GM18505 (cell line): ENCODE results near the gene FNBP1.

Experiments used
- ATAC-seq: cut with Tn5 transposase; IDR thresholded peaks from one replicate; pipeline ENCODE4 v1.9.1; 2021; ENCODE audit not compliant: unreplicated experiment
- POLR2A ChIP-seq: IDR thresholded peaks from 4 replicates; pipeline ENCODE4 v1.6.1; 2011; ENCODE audit warnings: borderline replicate concordance; ENCODE audit not compliant: insufficient read depth, insufficient read length; ENCODE audit errors: extremely low read depth

FNBP1 gene

GRCh38 chr9:130040984-130041647 lies 1.9 kb downstream of the FNBP1 start:
- no peak for TF ChIP-seq POLR2A

GRCh38 chr9:130039528-130040147 lies 3.4 kb downstream of the FNBP1 start:
- peak; percentile 43 for TF ChIP-seq POLR2A
- no peak for ATAC-seq

More at GRCh38 chr9:130040984-130041647, 1.9 kb downstream of the FNBP1 start:
- ATAC-seq = no peak

DNA sequence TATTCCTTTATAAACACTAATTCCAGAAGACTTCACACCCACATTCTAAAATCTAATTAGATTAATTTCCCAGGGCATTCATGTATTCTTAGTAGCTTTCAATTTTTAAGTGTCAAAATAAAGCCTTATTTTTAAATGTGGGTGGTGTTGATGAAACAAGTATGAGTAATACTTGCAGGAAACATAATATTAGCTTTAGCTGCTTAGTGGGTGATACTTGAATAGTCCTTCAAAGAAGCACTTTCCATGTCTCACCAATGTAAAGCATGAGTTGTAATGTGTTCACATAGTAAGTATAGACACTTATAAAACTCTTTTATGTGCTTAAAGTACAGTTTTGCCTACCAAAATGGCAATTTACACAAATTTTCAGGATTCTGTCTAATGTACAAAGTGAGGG lies 6.9 kb downstream of the FNBP1 start:
- no peak for ATAC-seq
- no peak for TF ChIP-seq POLR2A

DNA sequence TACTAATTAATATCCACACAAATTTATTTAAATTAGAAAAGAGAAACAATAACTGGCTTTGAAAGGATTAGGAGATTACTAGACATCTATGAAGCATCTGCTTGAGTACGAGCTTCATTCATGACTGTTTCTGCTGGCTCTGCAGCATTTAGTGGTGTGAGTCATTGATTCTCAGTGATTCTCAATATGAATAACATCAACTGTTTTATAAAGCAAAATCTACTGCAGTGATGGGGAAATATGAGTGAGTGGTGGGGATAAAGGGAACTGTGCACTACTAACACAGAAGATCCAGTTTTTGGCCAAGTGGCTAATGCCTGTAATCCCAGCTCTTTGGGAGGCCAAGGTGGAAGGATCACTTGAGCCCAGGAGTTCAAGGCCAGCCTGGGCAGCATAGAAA lies 8.4 kb downstream of the FNBP1 start:
- TF ChIP-seq POLR2A = no peak
- no peak for ATAC-seq

- ATAC-seq = no peak
- no peak for TF ChIP-seq POLR2A
Observed at GRCh38 chr9:130030651-130031127, 12.3 kb downstream of the FNBP1 start.

- no peak for ATAC-seq
- no peak for TF ChIP-seq POLR2A
Observed at GRCh38 chr9:130029223-130029973, 13.6 kb downstream of the FNBP1 start.

DNA sequence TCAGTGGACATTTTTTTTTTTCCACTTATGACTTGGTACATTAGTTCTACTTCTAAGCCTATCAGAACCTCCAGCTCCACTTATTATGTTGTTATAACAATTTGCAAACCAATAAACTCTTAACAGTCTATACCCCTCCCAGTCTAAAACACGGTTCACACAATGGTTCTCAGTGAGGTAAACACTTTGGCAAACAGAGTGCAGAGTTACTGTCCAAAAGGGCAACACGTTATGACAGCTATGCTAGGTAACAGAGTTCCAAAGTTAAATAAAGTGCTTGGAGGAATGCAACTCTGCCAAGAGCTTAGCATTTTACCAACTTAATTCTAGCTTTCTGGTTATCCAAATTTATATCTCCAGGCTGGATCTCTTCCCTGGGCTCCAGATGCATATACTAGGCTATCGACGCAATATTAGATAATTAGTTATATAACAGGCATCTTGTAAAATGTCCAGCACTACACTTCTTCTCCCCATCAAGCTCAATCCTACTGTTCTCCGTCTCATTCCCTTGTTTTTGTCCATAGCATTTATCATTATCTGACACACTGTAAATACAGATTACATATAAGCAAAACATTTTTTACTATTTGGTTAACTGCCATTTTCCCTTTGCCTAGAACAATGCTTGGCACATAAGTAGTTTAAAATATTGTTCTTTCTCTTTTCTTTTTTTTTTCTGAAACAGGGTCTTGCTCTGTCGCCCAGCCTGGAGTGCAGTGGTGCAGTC lies 14.3 kb downstream of the FNBP1 start:
- peak; percentile 19 for TF ChIP-seq POLR2A
- ATAC-seq = no peak

GRCh38 chr9:130027533-130028365 lies 15.2 kb downstream of the FNBP1 start:
- ATAC-seq = no peak
- TF ChIP-seq POLR2A = peak; percentile 52

GRCh38 chr9:130026583-130027340 lies 16.2 kb downstream of the FNBP1 start:
- ATAC-seq = no peak
- no peak for TF ChIP-seq POLR2A

- ATAC-seq = no peak
- no peak for TF ChIP-seq POLR2A
Observed at GRCh38 chr9:130024597-130024994, 18.4 kb downstream of the FNBP1 start.

GRCh38 chr9:130023994-130024596 lies 18.9 kb downstream of the FNBP1 start:
- peak; percentile 42 for TF ChIP-seq POLR2A

More at GRCh38 chr9:130023994-130024596, 18.9 kb downstream of the FNBP1 start:
- ATAC-seq = no peak
